Stimulated activated CD8-positive, alpha-beta memory T cell treated with anti-CD3 and anti-CD28 coated beads, Interleukin-12 subunit alpha, Interleukin-12 subunit beta, amount 100 ng/mL, for 4 hours (primary cell): Measurements from ENCODE around the gene RAPGEF3.

Experiments
- DNase-seq: peaks from one replicate; pipeline ENCODE4 v3.0.0-alpha.2; 2020; ENCODE audit warnings: low read depth

RAPGEF3 gene

GRCh38 chr12:47718531-47718930 lies 40.1 kb downstream of the RAPGEF3 start:
- DNase-seq: no peak

DNA sequence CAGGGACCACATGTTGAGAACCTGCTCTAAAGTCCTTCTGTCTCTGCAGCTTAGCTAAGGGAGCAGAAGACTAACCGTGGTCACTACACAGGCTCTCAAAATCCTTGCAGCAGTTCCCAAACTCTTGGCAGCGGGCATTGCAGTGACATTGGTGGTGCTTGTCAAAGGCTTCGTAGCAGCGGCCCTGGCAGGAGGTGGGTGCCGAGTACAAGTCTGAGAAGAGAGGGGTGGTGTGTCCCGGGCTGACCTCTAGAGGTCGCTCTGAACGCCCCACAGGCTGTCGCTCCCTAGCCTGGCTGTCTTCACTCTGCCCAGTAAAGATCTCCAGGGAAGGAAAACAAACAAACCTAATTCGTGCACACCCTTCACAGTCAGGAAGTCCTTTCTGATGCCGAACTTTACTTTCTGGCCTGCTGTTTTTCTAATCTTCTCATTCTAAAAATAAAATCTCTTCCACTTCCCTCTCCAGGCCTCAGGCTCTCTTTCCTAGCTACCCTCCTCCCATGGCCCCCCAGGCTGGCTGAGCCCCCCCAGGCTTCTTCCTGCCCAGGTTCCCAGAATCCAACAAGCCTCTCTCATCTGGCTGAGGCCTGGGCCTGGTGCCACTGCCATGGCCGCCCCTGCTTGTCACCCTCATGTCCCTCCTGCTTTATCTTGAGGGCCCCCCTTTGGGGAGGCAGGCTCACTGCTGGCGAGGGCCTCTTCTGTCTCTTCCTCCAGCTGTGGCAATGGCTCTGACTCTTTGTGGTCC lies 41.1 kb downstream of the RAPGEF3 start:
- DNase-seq: no peak

- no peak for DNase-seq
Observed at GRCh38 chr12:47717046-47717442, 41.6 kb downstream of the RAPGEF3 start.

DNA sequence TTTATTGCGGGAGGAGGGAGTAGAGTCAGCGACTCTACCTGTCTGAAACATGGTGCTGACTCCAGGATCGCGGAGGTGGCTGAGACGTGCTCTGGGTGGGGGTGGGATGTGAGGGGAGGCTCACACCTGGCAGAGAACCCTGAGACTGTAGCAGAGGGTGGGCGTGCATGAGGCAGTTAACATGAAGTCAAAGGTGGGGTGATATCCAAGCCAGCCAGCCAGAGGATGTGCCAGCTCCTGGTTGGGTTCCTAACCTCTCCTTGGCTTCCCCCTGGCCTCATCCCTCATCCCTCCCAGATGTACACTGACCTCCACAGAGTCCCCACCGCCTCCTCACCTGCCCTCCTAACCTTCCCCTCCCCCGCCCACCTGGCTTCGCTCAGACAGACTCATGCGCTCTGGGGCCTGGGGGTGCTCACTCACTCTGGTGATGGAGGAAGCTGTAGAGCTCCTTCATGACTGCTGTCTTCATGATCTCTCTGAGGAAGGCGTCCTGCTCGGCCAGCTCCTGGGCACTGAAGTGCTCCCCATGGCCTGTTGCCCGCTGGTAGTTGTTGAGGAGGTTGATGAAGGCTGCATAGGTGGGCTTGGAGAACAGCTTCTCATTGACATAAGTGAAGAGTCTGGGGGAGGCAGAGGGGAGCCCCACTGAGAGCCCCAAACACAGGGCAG lies 42.7 kb downstream of the RAPGEF3 start:
- DNase-seq: no peak

GRCh38 chr12:47715393-47715876 lies 43.2 kb downstream of the RAPGEF3 start:
- DNase-seq: peak; percentile 48

- no peak for DNase-seq
Observed at GRCh38 chr12:47714826-47715386, 43.8 kb downstream of the RAPGEF3 start.

GRCh38 chr12:47712171-47712570 lies 46.5 kb downstream of the RAPGEF3 start:
- DNase-seq: no peak

GRCh38 chr12:47711448-47711847 lies 47.2 kb downstream of the RAPGEF3 start:
- no peak for DNase-seq

DNA sequence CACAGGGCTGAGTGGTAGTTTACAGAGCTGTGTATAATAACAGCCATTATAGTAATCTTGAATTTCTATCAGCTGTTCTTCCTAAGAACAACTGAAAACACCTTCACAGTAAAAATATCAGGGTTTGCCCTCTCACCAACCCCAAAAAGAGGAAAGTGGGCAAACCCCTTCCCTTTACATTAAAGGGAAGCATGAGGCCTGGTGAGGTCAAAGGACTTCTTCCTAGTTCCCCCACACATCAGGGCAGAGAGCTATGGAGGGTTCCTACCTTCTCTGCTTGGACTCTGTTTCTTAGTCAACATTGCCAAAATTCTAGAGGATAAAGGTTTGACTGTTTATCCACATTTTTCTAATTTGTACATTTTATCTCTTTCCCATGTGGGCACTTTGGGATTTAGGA lies 48.4 kb downstream of the RAPGEF3 start:
- no peak for DNase-seq

GRCh38 chr12:47709671-47710070 lies 49.0 kb downstream of the RAPGEF3 start:
- no peak for DNase-seq

DNA sequence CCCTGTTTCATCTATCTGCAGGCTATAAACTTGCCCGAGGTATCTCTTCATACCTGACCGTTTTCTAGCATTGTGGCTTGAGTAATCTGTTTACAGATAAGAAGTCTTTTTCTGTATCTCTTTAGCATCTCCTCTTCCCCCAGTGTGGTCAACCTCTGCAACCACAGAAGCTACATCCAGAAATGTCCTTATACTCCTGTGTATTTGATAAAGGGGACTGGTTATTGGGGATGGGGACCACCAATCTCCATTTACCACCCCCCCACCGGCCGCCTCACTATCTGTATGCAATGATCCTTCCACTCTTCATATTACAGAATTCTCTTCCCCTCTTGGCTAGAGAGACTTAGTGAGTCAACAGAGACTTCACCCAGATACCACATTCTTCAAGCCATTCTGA lies 49.4 kb downstream of the RAPGEF3 start:
- DNase-seq: no peak

GRCh38 chr12:47707905-47708543 lies 50.7 kb downstream of the RAPGEF3 start:
- DNase-seq: no peak

DNA sequence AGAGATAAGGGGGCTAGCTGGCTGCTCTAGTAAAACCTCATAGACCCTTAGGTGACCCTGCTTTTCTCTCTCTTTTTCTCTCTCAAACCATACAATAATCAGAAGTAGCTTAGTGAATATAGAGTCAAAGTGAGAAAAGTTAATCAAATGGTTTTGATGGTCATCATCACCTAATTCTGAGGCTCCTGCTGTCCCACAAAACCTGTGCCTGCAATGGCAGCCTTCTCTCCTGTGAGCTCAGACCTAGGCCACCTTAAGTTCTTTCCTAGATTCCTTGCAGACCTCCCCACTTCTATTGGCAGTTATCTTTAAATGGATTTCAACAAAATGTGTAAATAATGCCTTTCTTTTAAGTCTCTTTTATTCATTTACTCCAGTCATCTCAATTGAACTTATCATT lies 51.3 kb downstream of the RAPGEF3 start:
- no peak for DNase-seq

DNA sequence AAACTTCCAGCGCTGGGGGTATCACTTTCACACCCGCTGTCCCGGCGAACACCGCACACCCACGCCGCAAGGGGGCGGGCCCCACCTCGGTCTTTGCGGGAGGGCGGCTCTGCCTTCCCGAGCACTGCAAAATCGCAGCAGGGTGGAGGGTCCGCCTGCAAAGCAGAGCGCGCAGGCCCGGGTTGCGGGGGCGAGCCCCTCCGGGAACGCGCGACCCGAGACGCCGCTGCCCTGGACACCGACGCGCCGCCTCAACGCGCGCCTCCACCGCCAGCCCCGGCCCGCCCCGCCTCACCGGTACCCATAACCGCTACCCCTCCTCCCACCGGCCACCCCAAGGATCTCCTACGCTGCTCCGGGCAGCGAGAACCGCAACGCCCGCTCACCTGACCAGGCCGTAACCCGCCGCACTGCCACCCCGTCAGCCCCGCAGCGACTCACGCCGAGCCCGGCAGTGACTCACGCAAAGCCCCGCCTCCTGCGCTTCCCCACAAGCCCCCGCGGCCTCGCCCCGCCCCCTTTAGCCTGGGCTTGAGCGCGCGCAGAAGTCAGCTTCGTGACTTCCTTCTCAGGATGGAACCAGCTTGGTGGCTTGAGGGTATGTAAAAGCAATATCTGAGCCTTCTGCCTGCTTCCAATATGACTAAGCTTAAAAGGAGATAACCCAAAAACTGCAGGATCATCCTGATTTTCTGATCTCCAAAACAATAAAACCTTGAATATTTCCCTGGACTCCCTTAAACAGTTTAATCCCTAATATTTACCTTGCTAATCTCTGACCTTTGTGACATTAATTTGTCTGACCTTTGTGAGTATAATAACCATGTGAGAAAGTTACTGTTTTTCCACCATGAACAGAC lies 52.9 kb downstream of the RAPGEF3 start, which contains the start of gene RPAP3:
Gene RPAP3, minus strand, starts transcription at position 465 of the 860 bp plus-strand sequence. CDS start 3,190 bp downstream, outside the sequence.
- peak; percentile 93 for DNase-seq

DNA sequence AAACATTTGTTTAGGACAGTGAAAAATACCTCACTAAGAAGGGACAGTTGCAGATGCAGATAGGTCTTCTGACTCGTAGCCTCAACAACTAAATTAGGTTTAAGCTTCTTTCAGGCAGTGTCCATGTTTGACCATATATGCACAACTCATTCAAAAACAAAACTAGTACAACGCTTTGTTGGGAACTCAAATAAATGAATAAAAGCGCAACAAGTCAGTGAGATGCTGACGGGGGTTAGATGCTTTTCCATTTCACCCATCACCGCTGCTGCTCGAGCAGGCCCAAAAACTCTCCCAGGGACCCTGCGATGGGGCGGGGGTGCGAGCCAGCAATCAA lies 53.5 kb downstream of the RAPGEF3 start:
- DNase-seq: no peak

GRCh38 chr12:47704719-47705118 lies 54.0 kb downstream of the RAPGEF3 start:
- no peak for DNase-seq

DNA sequence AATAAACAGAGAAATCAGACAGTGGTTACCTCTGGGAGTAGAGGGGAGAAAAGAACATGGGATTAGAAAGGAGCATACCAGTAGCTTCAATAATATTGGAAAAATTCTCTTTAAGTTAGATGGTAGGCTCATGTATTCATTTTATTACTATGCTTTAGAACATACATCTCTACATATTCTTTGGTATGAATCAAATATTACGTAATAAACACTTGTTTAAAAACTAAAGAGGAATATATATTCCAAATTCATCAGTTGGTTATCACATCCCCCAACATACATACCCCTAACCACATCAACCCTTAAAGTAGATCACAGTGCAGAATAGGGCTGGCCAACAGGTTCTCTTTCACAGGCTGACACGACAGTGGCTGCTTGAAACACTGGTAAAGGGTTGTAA lies 58.4 kb downstream of the RAPGEF3 start:
- no peak for DNase-seq

DNA sequence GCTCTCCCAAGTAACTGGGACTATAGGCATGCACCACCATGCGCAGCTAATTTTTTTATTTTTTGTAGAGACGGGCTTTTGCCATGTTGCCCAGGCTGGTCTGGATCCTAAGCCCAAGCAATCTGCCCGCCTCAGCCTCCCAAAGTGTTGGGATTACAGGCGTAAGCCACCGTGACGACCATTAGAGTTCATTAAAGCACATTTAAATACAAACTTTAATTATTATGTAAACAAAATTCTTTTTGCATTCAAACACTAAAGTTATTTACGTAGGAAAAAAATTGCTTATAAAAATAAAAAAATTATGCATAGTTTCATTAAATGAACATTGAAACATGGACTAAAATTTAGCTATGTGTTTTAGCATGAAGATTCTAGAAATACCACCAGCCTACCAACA lies 60.0 kb downstream of the RAPGEF3 start:
- DNase-seq: no peak

DNA sequence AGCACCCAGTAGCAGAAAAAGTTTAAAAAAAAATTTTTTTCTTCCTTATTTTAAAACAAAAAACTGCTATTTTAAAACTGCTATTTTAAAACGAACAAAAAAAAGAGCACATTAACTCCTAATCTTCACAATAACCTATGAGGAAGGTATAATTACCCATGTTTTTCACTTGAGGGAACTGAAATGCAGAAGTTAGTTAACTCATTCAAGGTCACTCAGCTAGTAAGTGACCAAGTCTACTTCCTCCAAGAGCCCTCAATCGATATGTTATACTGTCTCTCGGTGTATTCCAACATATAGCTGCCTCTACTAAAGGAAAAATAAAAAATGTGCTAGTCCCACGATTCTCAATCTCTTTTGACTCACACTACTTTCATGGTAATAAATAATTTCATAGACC lies 60.6 kb downstream of the RAPGEF3 start:
- no peak for DNase-seq

DNA sequence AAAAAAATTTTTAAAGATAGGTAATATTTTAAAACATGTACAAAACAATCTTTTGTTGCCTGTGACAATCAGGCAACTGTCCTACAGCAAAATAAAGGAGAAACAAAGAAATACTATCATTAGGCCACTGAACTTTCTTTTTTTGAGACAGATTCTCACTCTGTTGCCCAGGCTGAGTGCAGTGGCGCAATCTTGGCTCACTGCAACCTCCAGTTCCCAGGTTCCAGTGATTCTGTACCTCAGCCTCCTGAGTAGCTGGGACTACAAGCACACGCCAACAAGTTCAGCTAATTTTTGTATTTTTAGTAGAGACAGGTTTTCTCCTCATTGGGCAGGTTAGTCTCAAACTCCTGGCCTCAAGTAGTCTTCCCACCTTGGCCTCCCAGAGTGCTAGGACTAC lies 69.5 kb downstream of the RAPGEF3 start:
- DNase-seq: no peak

GRCh38 chr12:47687636-47688035 lies 71.0 kb downstream of the RAPGEF3 start:
- DNase-seq: no peak
